ENCODE data around the gene EMILIN3. TPM values are rescaled to one million over a fixed set of nuclear protein-coding genes. Genes with fewer than 3 reads are reported as not detected.

EMILIN3 gene
- total and polyA plus RNA-seq, 2 donors (not counting 3 experiments of a cell fraction or from before 2014, with no cell fraction given): 0.15 TPM; not detected in 1

GRCh38 chr20:41376349-41376748, 9.7 kb upstream of the EMILIN3 start:
- no peaks in the 10 kb centered on the region for H4K20me1 ChIP-seq (replicated peaks; ENCODE audit: control insufficient read depth, extremely low read depth, insufficient read depth, low read length)
- H3K79me2 ChIP-seq (ENCODE audit: control insufficient read depth, insufficient read depth, low read length): no peaks in the 10 kb centered on the region
- peaks cover 0 to 6% of the 10 kb centered on the region in 2 experiments for H3K27me3 ChIP-seq (ENCODE audit: control insufficient read depth in 2 of 2, insufficient read depth in 2 of 2, low read length in 2 of 2)
- no TSS peak for BruUV-seq (replicated peaks)
- FAIRE-seq (no peak), DNase-seq (ENCODE audit: low read depth, low spot score) (no peak)
- no peak for TF ChIP-seq FOS (IDR thresholded peaks at IDR 0.05; ENCODE audit: borderline replicate concordance, insufficient read depth, low read length)
- no peak for TF ChIP-seq CTCF (IDR thresholded peaks at IDR 0.05; ENCODE audit: extremely low read depth in 1 of 2, insufficient read depth in 1 of 2, low read depth in 1 of 2, low read length in 2 of 2)
- no peak for TF ChIP-seq MAX (IDR thresholded peaks at IDR 0.05; ENCODE audit: insufficient read depth, insufficient read length)
- TF ChIP-seq EZH2 (IDR thresholded peaks at IDR 0.05; ENCODE audit: borderline replicate concordance, low read depth, low read length, severe bottlenecking): no peak
- TF ChIP-seq JUN (IDR thresholded peaks at IDR 0.05; ENCODE audit: borderline replicate concordance, insufficient read depth, insufficient read length, low read depth): no peak
- TF ChIP-seq MYC (IDR thresholded peaks at IDR 0.05; ENCODE audit: low read depth, low read length): no peak
- no peak for TF ChIP-seq POLR2AphosphoS5 (IDR thresholded peaks at IDR 0.05; ENCODE audit: insufficient read depth, low read depth, low read length)
- TF ChIP-seq GATA2 (IDR thresholded peaks at IDR 0.05; ENCODE audit: insufficient read depth, insufficient read length, low read depth, low read length): no peak
- no peak for TF ChIP-seq POLR2A (IDR thresholded peaks at IDR 0.05; ENCODE audit: low read depth, low read length)
- no peaks in the 10 kb centered on the region for H3K36me3 ChIP-seq (ENCODE audit: control insufficient read depth in 2 of 2, extremely low read depth in 1 of 2, insufficient read depth in 2 of 2, low read length in 2 of 2)
- ChIA-PET POLR2A (no interaction called here), CTCF (no interaction called here)
- H3K9me1 ChIP-seq (replicated peaks; ENCODE audit: control insufficient read depth, extremely low read depth, insufficient read depth, low read length): no peaks in the 10 kb centered on the region
- H3K4me2 ChIP-seq (ENCODE audit: insufficient read depth, low read length): no peak overlapping the region
- no peaks in the 10 kb centered on the region for H3K9me3 ChIP-seq (replicated peaks; ENCODE audit: control insufficient read depth, insufficient read depth, low read length)
- no peak overlapping the region for H3K4me3 ChIP-seq (replicated peaks in 1 of 3; ENCODE audit: insufficient read depth in 1 of 3, low read depth in 1 of 3, low read length in 3 of 3)
- dilution Hi-C loops (cut with MboI; ENCODE audit: extremely low pct_ligation_motif_present, low sequenced_read_pairs) (no loop called here), intact Hi-C loops (cut with micrococcal nuclease) (no loop called here)
- no peak overlapping the region for H2AFZ ChIP-seq (ENCODE audit: low read depth, low read length)
- H3K4me1 ChIP-seq (ENCODE audit: control insufficient read depth, extremely low read depth, insufficient read depth, low read length): no peaks in the 10 kb centered on the region
- no peak overlapping the region for H3K9ac ChIP-seq (replicated peaks; ENCODE audit: extremely low read depth, insufficient read depth, low read length)
- H3K27ac ChIP-seq (ENCODE audit: insufficient read depth, low read depth, low read length): no peak overlapping the region
